Panc1 (cell line): ENCODE results near the gene CYB5R4.

Source experiments
- CTCF ChIP-seq: fragments of 450-650 bp; IDR thresholded peaks from 2 replicates; pipeline ENCODE4 v1.5.1; 2017; ENCODE audit warnings: mild to moderate bottlenecking
- POLR2AphosphoS5 ChIP-seq: IDR thresholded peaks from 2 replicates; pipeline ENCODE4 v1.6.1; 2012; ENCODE audit warnings: mild to moderate bottlenecking, low read depth, low read length, moderate library complexity
- SIN3A ChIP-seq: IDR thresholded peaks from 2 replicates; pipeline ENCODE4 v1.6.1; 2012; ENCODE audit warnings: low read depth, mild to moderate bottlenecking, low read length, moderate library complexity, borderline replicate concordance; ENCODE audit not compliant: insufficient read depth

DNA sequence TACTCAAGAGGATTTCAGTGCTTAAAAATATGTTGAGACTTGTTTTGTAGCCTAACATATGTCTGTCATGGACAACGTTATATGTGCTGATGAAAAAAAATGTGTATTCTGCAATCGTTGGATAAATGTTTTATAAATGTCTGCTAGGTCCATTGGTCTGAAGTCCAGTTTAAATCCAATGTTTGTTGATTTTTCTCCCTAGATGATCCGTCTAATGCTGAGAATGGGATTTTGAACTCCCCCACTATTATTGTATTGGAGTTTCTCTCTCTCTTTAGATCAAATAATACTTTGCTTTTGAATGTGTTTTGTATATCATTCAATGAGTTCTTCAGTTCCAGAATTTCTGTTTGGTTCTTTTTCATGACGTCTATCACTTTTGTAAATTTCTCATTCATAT is 44.9 kb downstream of the CYB5R4 start:
- TF ChIP-seq CTCF (no peak), SIN3A (no peak), POLR2AphosphoS5 (no peak)
